Astrocyte (in vitro differentiated cells and primary cell): Measurements from ENCODE around the gene GRB7. TPM values are rescaled to one million over a fixed set of nuclear protein-coding genes. Genes with fewer than 3 reads are reported as not detected.

Experiments
- DNase-seq: peaks from one replicate; pipeline ENCODE4 v3.0.0-alpha.2; 2010; ENCODE audit warnings: low read depth
- FAIRE-seq: peaks from 2 replicates; lab custom pipeline; 2011; peaks lifted over from hg19 to GRCh38; lab: Jason Lieb, UNC
- H2AFZ ChIP-seq: 2 replicates; pipeline ENCODE4 v1.6.0; 2012; ENCODE audit warnings: low read depth, low read length, inconsistent platforms
- H3K27ac ChIP-seq: 2 replicates; pipeline ENCODE4 v1.5.1; 2011; ENCODE audit warnings: low read depth, low read length, inconsistent platforms
- H3K27me3 ChIP-seq: 2 replicates; pipeline ENCODE4 v1.6.0; 2011; ENCODE audit warnings: low read length, inconsistent platforms; ENCODE audit not compliant: insufficient read depth
- H3K36me3 ChIP-seq: 2 replicates; pipeline ENCODE4 v1.5.1; 2011; ENCODE audit warnings: low read length, inconsistent platforms; ENCODE audit not compliant: insufficient read depth
- H3K4me1 ChIP-seq: 2 replicates; pipeline ENCODE4 v1.5.1; 2011; ENCODE audit warnings: low read length, inconsistent platforms; ENCODE audit not compliant: insufficient read depth
- H3K4me2 ChIP-seq: 2 replicates; pipeline ENCODE4 v1.6.0; 2012; ENCODE audit warnings: low read length, inconsistent platforms
- H3K4me3 ChIP-seq: 2 replicates; pipeline ENCODE4 v1.5.1; 2011; ENCODE audit warnings: low read depth, mild to moderate bottlenecking, low read length, inconsistent platforms; ENCODE audit not compliant: insufficient read depth
- H3K79me2 ChIP-seq: 2 replicates; pipeline ENCODE4 v1.6.0; 2012; ENCODE audit warnings: mild to moderate bottlenecking, low read length, inconsistent platforms; ENCODE audit not compliant: insufficient read depth
- H3K9ac ChIP-seq: 2 replicates; pipeline ENCODE4 v1.6.0; 2012; ENCODE audit warnings: mild to moderate bottlenecking, low read length, inconsistent platforms
- H3K9me3 ChIP-seq: 2 replicates; pipeline ENCODE4 v1.5.1; 2012; ENCODE audit warnings: low read depth, mild to moderate bottlenecking, low read length, inconsistent platforms; ENCODE audit not compliant: insufficient read depth
- H4K20me1 ChIP-seq: 2 replicates; pipeline ENCODE4 v1.6.0; 2012; ENCODE audit warnings: low read length, inconsistent platforms; ENCODE audit not compliant: insufficient read depth
- H3K27ac Mint-ChIP-seq: one replicate; pipeline ENCODE4 v1.8.0; 2021; ENCODE audit warnings: mild to moderate bottlenecking, mixed read lengths; ENCODE audit not compliant: unreplicated experiment
- H3K27me3 Mint-ChIP-seq: one replicate; pipeline ENCODE4 v1.8.0; 2021; ENCODE audit warnings: low read depth, mixed read lengths; ENCODE audit not compliant: unreplicated experiment
- H3K36me3 Mint-ChIP-seq: one replicate; pipeline ENCODE4 v1.8.0; 2021; ENCODE audit warnings: low read depth, mixed read lengths; ENCODE audit not compliant: unreplicated experiment
- H3K4me1 Mint-ChIP-seq: one replicate; pipeline ENCODE4 v1.8.0; 2021; ENCODE audit warnings: low read depth, mixed read lengths; ENCODE audit not compliant: unreplicated experiment
- H3K4me3 Mint-ChIP-seq: one replicate; pipeline ENCODE4 v1.8.0; 2021; ENCODE audit warnings: mild to moderate bottlenecking, moderate library complexity, mixed read lengths; ENCODE audit not compliant: unreplicated experiment
- H3K9me3 Mint-ChIP-seq: one replicate; pipeline ENCODE4 v1.8.0; 2021; ENCODE audit warnings: mild to moderate bottlenecking, mixed read lengths; ENCODE audit not compliant: unreplicated experiment
- CTCF ChIP-seq: IDR thresholded peaks from 2 replicates; pipeline ENCODE4 v1.5.1; 2011; ENCODE audit warnings: low read depth, mild to moderate bottlenecking, inconsistent platforms, low read length, moderate library complexity; ENCODE audit not compliant: insufficient read depth
- EZH2 ChIP-seq: IDR thresholded peaks from 2 replicates; pipeline ENCODE4 v1.6.1; 2012; ENCODE audit warnings: mild to moderate bottlenecking, low read length, inconsistent platforms; ENCODE audit not compliant: insufficient read depth
- total RNA-seq: library from RNA; stranded (reverse); gene quantifications from 2 replicates; pipeline ENCODE4 v1.2.1, GENCODE V29; 2021

Gene GRB7
- total RNA-seq, 1 donor from 2014 or later: 3.3 TPM

DNA sequence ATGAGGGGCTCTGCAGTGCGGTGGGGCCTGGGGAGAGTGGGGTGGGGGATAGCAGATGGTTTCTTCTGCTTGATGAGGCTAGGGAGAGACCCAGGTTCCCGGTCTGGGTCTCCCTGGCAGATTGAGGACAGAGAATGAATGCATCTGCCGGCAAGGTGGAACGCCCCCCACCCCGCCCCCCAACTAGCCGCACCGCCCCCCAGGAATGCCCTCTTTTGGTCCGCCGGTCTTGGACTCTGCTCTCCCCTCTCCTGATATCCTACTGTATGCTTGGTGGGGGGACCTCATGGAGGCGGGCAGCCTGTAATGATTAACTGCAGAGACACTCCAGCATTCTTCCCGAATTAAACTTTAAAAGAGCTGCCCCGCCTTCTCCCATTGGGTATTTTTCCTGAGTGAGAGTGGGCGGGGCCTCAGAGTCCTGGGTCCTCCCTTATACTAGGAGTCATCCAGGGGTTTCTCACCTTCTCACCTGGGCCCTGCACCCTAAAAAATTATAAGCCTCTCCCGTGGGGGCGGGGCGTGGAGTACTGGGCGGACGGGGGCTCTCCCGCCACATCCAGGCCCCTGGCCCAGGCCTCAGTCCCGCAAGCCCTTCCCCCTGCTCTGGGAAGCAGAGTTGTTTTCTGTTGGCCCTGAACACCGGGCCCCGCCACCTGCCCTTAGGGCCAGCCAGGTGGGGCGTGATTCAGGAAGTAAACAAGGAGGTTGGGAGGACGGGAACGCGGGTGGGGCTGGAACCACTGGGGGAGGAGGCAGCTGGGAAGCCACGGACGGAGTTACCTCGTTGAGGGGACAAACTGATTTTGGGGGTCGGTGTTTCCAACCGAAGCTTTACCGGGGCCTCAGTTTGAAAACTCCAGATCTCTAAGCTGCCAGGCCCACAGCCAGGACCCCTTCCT, 1.5 kb downstream of the GRB7 start:
- Mint-ChIP-seq H3K27me3 (peaks cover 15% of the 10 kb centered on the region), H3K27ac (peak overlapping the region; percentile 93), H3K9me3 (no peaks in the 10 kb centered on the region), H3K4me1 (peaks cover 15% of the 10 kb centered on the region), H3K4me3 (peak overlapping the region; percentile 64), H3K36me3 (peaks cover 4% of the 10 kb centered on the region)
- Histone ChIP-seq H4K20me1 (no peaks in the 10 kb centered on the region), H3K36me3 (no peaks in the 10 kb centered on the region), H3K9ac (no peak overlapping the region), H3K4me3 (no peak overlapping the region), H3K9me3 (no peaks in the 10 kb centered on the region), H3K4me1 (peaks cover 25% of the 10 kb centered on the region), H3K27ac (no peak overlapping the region), H3K27me3 (peaks cover 9% of the 10 kb centered on the region), H3K79me2 (no peaks in the 10 kb centered on the region), H3K4me2 (peak overlapping the region; percentile 76), H2AFZ (peak overlapping the region; percentile 75)
- TF ChIP-seq EZH2: no peak
- FAIRE-seq: no peak
- DNase-seq: no peak

DNA sequence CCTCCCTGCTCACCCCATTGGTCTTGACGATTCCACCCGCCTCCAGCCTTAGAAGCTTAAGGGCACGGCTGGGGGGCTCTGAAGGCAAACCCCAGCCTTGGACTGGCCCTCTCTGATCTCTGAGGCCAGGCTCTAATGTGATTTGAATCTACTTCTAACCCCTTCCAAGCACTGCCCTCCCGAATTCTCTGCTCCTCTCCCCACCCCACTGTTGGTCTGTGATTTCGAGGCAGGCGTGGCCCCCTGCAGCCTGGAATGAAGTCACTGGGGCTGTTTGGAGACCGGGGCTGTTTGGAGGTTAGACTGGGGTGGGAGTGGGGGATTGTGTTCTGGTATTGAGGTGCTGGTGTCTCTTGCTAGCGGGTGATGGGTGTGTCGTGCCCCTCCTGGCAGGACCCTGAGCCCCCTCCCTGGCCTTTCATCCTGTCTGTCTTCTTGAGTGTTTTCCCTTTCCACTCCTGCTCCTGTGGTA, 2.2 kb downstream of the GRB7 start:
- no peaks in the 10 kb centered on the region for H3K36me3 ChIP-seq
- no peaks in the 10 kb centered on the region for H3K79me2 ChIP-seq
- H3K4me3 ChIP-seq: no peak overlapping the region
- Mint-ChIP-seq H3K4me1 (peaks cover 15% of the 10 kb centered on the region), H3K9me3 (no peaks in the 10 kb centered on the region), H3K27me3 (peaks cover 15% of the 10 kb centered on the region), H3K4me3 (peak overlapping the region; percentile 55), H3K27ac (peak overlapping the region; percentile 93), H3K36me3 (peaks cover 4% of the 10 kb centered on the region)
- peak overlapping the region; percentile 76 for H3K4me2 ChIP-seq
- DNase-seq: no peak
- H3K27ac ChIP-seq: no peak overlapping the region
- H3K9ac ChIP-seq: peak overlapping the region; percentile 20
- peaks cover 25% of the 10 kb centered on the region for H3K4me1 ChIP-seq
- peak overlapping the region; percentile 75 for H2AFZ ChIP-seq
- H4K20me1 ChIP-seq: no peaks in the 10 kb centered on the region
- FAIRE-seq: no peak
- TF ChIP-seq CTCF: no peak
- TF ChIP-seq EZH2: no peak
- H3K27me3 ChIP-seq: peaks cover 9% of the 10 kb centered on the region
- no peaks in the 10 kb centered on the region for H3K9me3 ChIP-seq

- no peak overlapping the region for H3K27ac ChIP-seq
- no peaks in the 10 kb centered on the region for H3K36me3 ChIP-seq
- H3K9me3 Mint-ChIP-seq: no peaks in the 10 kb centered on the region
- peaks cover 15% of the 10 kb centered on the region for H3K27me3 Mint-ChIP-seq
- H3K4me3 ChIP-seq: no peak overlapping the region
- peaks cover 15% of the 10 kb centered on the region for H3K4me1 Mint-ChIP-seq
- H4K20me1 ChIP-seq: no peaks in the 10 kb centered on the region
- peak overlapping the region; percentile 93 for H3K27ac Mint-ChIP-seq
- no peaks in the 10 kb centered on the region for H3K9me3 ChIP-seq
- no peak for FAIRE-seq
- no peak overlapping the region for H3K4me3 Mint-ChIP-seq
- H3K79me2 ChIP-seq: no peaks in the 10 kb centered on the region
- peaks cover 9% of the 10 kb centered on the region for H3K27me3 ChIP-seq
- TF ChIP-seq EZH2 (no peak), CTCF (no peak)
- peak overlapping the region; percentile 75 for H2AFZ ChIP-seq
- DNase-seq: no peak
- peaks cover 25% of the 10 kb centered on the region for H3K4me1 ChIP-seq
- peaks cover 3% of the 10 kb centered on the region for H3K36me3 Mint-ChIP-seq
- H3K4me2 ChIP-seq: peak overlapping the region; percentile 76
- peak overlapping the region; percentile 20 for H3K9ac ChIP-seq
Measured at GRCh38 chr17:39740357-39741111, 2.8 kb downstream of the GRB7 start.
